Right atrium auricular region (tissue), 2 donors: ENCODE data around the gene UFSP2. TPM values are rescaled to one million over a fixed set of nuclear protein-coding genes. Genes with fewer than 3 reads are reported as not detected.

ENCODE experiments used
- DNase-seq: peaks from one replicate; pipeline ENCODE4 v3.0.0-alpha.2; 2019; ENCODE audit warnings: low spot score
- H3K27ac ChIP-seq, 2 donors: fragments of 200-600 bp; sonication (generic); 1 replicate in 1 of 2; 2 replicates in 1 of 2; pipeline ENCODE4 v1.5.1; 2016 to 2019
- H3K27me3 ChIP-seq, 2 donors: fragments of 200-600 bp; sonication (generic); one replicate each; pipeline versions ENCODE4 v1.5.1 to v1.6.0; 2017 to 2019
- H3K36me3 ChIP-seq: fragments of 200-600 bp; sonication (generic); one replicate; pipeline ENCODE4 v1.5.1; 2016
- H3K4me1 ChIP-seq, 2 donors: fragments of 200-600 bp; sonication (generic); one replicate each; pipeline versions ENCODE4 v1.5.1 to v1.6.0; 2017 to 2019
- H3K4me3 ChIP-seq, 2 donors: fragments of 200-600 bp; sonication (generic); 1 replicate in 1 of 2; 2 replicates in 1 of 2; pipeline ENCODE4 v1.5.1; 2017 to 2019; ENCODE audit warnings: mild to moderate bottlenecking in 1 of 2, moderate library complexity in 1 of 2
- H3K9me3 ChIP-seq, 2 donors: fragments of 200-600 bp; sonication (generic); one replicate each; pipeline ENCODE4 v1.5.1; 2019
- CTCF ChIP-seq, 2 donors: fragments of 200-600 bp; sonication (generic); IDR thresholded peaks; one replicate each; pipeline ENCODE4 v1.5.1; 2019; ENCODE audit warnings: antibody characterized with exemption in 2 of 2
- total RNA-seq, 2 donors: library from RNA; depleted of rRNA; stranded (reverse); fragments of >200 nt; gene quantifications; one replicate each; pipeline ENCODE4 v1.1.0, GENCODE V29; 2016

The UFSP2 gene
- total RNA-seq, 2 donors from 2014 or later: 28.6 to 35.1 TPM

- no peak for TF ChIP-seq CTCF (IDR thresholded peaks at IDR 0.05)
- no peak overlapping the region for H3K27ac ChIP-seq
- no peaks in the 10 kb centered on the region for H3K4me1 ChIP-seq
- no peak overlapping the region for H3K4me3 ChIP-seq
- no peak for DNase-seq
- peaks cover 30% of the 10 kb centered on the region for H3K36me3 ChIP-seq
- no peaks in the 10 kb centered on the region for H3K27me3 ChIP-seq
- H3K9me3 ChIP-seq: no peaks in the 10 kb centered on the region
Measured at GRCh38 chr4:185411849-185412248, 13.9 kb downstream of the UFSP2 start.

GRCh38 chr4:185408432-185408831 is 17.3 kb downstream of the UFSP2 start:
- DNase-seq: no peak
- H3K9me3 ChIP-seq: no peaks in the 10 kb centered on the region
- H3K27ac ChIP-seq: no peak overlapping the region
- no peak overlapping the region for H3K4me3 ChIP-seq
- peaks cover 42% of the 10 kb centered on the region for H3K36me3 ChIP-seq
- no peaks in the 10 kb centered on the region for H3K27me3 ChIP-seq
- no peak for TF ChIP-seq CTCF (IDR thresholded peaks at IDR 0.05)
- H3K4me1 ChIP-seq: no peaks in the 10 kb centered on the region

- DNase-seq: no peak
- no peaks in the 10 kb centered on the region for H3K9me3 ChIP-seq
- H3K27me3 ChIP-seq: no peaks in the 10 kb centered on the region
- H3K36me3 ChIP-seq: peaks cover 55% of the 10 kb centered on the region
- H3K27ac ChIP-seq: no peak overlapping the region
- H3K4me3 ChIP-seq: no peak overlapping the region
- H3K4me1 ChIP-seq: no peaks in the 10 kb centered on the region
- no peak for TF ChIP-seq CTCF (IDR thresholded peaks at IDR 0.05)
Measured at GRCh38 chr4:185405296-185405999, 20.3 kb downstream of the UFSP2 start.

GRCh38 chr4:185404031-185404430 is 21.7 kb downstream of the UFSP2 start:
- no peaks in the 10 kb centered on the region for H3K9me3 ChIP-seq
- no peaks in the 10 kb centered on the region for H3K27me3 ChIP-seq
- TF ChIP-seq CTCF (IDR thresholded peaks at IDR 0.05): no peak
- peaks cover 0 to 7% of the 10 kb centered on the region in 2 donors for H3K4me1 ChIP-seq
- DNase-seq: no peak
- H3K36me3 ChIP-seq: peaks cover 57% of the 10 kb centered on the region
- no peak overlapping the region for H3K27ac ChIP-seq
- H3K4me3 ChIP-seq: no peak overlapping the region

GRCh38 chr4:185399466-185399865 is 26.3 kb downstream of the UFSP2 start:
- H3K9me3 ChIP-seq: no peaks in the 10 kb centered on the region
- peaks cover 39% of the 10 kb centered on the region for H3K36me3 ChIP-seq
- no peak for TF ChIP-seq CTCF (IDR thresholded peaks at IDR 0.05)
- H3K27ac ChIP-seq: no peak overlapping the region
- H3K27me3 ChIP-seq: no peaks in the 10 kb centered on the region
- H3K4me1 ChIP-seq: peaks cover 0 to 41% of the 10 kb centered on the region in 2 donors
- no peak overlapping the region for H3K4me3 ChIP-seq
- no peak for DNase-seq

- Histone ChIP-seq H3K27me3 (no peaks in the 10 kb centered on the region), H3K9me3 (no peaks in the 10 kb centered on the region), H3K27ac (peak overlapping the region in 1 of 2 donors; percentile 31), H3K4me1 (peaks cover 0 to 43% of the 10 kb centered on the region in 2 donors), H3K36me3 (peaks cover 34% of the 10 kb centered on the region), H3K4me3 (no peak overlapping the region)
- DNase-seq: no peak
- TF ChIP-seq CTCF (IDR thresholded peaks at IDR 0.05): no peak
Measured at GRCh38 chr4:185398618-185399017, 27.1 kb downstream of the UFSP2 start.
